ENCODE data around the gene ACTN4.

Gene ACTN4

DNA sequence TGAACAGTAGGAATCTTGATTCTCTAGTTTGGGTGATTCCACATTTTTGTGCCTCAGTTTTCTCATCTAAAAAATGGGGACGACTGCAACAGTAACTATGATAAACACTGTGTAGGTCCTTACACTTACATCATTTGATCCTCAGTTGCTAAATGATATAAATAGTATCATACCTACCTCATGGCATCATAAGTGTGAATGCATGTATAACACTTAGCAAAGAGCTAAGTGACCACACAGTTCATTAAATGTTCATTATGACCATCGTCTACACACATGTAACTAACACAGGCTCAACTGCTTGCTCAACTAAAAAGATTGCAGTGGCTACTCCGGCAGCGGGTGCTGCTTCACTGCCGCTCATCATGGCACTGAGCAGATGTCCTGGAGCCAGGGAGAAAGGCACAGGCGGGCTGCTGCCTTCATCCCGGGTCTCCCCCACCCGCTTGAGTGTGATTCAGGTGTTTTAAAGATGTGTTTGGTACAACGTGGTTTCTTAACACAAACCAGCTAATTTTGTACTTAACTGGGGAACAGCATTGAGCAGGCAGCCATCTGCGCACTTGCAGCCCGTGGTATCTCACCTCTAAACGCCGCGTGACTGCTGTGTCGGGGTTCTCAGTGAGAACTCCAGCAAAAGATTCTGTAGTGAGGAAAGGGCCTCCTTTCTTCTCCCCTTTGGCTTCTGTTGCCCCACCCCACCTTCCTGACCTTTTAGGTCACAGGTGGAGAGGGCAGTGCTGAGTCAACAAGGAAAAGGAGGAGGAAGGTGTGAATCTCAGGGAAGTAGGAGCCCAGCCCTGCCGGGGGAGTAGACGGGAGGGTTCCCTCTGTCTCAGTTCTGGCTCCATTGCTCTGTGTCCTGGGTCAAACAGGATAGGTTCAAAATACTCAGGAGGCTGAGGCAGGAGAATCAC, 11.7 kb upstream of the ACTN4 start:
- DNase-seq (ENCODE audit: low read depth in 2 of 2) = no peak

DNA sequence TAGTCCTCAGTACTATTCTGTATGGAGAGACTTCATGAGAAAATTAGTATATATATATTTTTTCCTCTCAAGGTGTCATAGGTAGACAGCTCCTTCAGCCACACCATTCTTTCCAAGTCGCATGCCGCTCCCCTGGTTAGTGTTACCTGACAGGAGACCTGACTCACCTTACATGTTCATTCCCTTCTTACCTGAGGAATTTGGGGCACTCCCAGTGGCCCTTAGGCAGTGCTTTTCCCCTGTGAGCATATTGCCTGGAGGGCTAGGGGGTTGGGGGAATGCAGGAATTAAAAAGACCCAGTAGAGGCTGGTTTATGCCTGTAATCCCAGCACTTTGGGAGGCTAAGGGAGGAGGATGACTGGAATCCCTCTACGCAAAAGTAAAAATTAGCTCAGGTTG, 9.0 kb upstream of the ACTN4 start:
- DNase-seq (ENCODE audit: low read depth in 2 of 2) = no peak

DNA sequence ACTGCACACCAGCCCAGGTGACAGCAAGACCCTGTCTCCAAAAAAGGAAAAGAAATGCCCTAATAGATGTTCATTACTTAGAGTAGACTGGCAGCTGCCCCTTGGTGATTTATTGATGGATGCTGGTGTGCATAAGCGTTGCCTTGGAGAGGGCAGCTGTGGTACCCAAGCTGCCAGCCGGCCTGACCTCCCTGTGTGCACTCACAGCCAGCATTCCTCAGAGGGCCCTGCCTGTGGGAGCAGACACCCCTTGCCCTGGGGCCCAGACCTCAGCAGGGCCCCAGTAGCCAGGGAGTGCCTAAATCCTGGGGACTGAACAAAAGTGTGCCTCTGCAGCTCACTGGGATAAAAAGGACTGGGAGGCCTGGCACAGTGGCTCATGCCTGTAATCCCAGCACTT, 7.8 kb upstream of the ACTN4 start:
- DNase-seq (ENCODE audit: low read depth in 2 of 2) = no peak

DNA sequence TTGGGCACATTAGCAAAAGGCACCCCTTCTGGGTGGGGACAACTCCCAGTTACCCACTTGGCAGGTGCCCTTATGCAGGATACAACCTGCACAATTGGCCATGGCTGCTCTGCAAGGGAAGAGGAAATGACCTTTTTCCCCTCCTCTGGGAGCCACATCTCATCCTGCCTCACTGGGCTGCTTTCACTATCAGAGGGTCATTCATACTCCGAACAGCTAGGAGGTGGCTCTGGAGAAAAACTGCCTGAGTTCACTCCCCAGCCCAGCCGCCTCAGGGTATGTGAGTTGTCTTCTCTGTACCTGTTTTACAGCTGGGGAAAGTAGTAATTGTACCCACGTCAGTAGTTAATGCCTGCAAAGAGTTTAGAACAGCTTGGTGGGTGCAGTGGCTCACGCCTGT, 7.1 kb upstream of the ACTN4 start:
- DNase-seq (ENCODE audit: low read depth in 2 of 2) = no peak

DNA sequence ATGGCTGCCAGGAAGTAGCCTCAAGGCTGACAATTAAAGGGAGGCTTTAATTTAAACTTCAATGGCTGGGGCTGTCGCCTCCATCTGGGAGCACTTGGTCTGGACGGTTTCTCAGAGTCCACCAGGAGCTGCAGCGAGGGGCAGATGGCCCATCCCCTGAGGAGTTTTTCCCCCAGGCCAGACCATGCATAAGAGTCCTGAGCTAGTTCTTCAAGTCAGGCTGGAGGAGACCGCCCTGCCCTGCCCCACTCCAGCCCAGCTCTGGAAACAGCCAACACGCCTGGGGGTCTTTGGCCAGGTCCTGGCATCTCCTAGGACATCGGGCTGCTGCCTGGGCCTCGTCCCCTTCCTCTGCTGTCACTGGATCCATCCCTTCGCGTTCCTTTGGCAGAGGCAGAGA, 5.3 kb upstream of the ACTN4 start:
- DNase-seq (ENCODE audit: low read depth in 2 of 2) = no peak

DNA sequence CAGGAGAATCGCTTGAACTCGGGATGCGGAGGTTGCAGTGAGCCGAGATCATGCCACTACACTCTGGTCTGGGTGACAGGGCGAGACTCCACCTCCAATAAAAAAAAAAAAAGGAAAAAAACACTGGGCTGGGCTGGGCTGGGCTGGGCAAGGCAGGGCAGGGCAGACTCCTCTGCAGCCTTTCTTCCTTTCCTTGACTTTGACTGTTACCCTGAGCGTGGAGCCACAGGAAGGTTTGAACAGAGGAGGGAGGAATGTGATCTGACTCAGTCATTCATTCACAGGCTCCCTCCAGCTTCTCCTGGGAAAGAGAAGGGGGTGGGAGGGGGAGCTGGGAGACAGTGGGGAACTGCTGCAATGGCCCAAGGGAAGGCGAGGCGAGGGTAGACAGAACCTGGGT, 2.7 kb upstream of the ACTN4 start:
- DNase-seq (ENCODE audit: low read depth in 2 of 2) = no peak

DNA sequence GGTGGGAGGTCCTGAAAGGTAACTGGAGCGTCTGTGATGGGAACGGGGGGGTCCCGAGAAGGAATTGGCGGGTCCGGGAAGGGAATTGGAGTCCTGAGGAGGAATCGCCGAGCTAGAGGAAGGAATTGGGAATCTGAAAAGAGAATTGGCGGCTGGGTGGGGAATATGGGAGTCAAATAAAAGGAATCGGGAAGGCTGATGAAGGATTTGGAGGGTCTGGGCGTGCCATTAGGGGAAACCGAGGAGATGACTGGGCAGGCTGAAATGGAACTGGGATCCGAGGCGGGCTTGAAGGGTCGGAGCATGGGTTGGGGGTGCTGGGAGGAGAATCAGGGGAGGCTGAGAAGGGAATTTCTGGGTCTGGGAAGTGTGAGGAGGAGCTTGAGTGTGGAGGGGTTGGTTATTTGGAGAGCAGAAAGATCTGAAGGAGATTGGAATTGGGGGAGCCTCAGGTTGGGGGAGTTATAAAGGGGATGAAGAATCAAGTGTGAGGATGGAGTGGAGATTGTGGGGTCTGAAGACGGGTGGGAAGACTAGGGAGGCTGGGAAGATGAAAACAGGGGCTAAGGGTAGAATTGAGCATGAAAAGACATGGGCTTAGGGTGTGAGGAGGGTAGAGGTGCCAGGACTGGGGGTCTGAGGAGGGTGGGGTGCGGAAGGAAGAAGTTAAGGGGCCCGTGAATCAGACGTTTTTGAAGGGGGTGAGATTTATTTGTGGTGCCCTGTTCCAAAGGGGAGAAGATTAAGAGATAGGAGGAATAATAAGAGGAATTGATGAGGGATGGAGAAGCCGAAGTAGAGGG, 718 bp downstream of the ACTN4 start:
- no peak for DNase-seq (ENCODE audit: low read depth in 2 of 2)

DNA sequence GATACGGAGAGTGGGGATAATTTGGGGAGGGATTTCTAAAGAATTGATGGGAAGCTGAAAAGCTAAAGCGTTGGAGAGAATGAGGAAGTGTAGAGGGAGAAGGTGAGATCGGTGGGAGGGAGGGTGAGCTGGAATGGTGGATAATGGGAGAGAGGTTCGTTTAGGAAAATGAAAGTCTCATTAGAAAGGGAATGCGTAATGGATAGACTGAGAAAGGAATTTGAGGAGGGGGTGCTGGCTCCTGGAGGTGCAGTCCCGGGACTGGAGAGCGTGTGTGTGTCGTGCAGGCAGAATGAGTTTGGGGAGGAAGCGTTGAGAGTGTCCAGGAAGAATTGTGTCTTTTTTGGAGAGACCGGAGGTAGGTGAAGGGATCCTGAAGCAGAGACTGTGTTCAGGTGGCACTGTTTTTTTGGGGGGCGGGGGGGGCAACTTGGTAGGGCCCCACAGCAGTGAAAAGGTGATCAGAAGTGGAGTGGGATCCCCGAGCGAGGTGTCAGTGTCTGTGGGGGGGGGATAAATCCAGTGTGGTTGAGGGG, 1.4 kb downstream of the ACTN4 start:
- no peak for DNase-seq (ENCODE audit: low read depth in 2 of 2)

DNA sequence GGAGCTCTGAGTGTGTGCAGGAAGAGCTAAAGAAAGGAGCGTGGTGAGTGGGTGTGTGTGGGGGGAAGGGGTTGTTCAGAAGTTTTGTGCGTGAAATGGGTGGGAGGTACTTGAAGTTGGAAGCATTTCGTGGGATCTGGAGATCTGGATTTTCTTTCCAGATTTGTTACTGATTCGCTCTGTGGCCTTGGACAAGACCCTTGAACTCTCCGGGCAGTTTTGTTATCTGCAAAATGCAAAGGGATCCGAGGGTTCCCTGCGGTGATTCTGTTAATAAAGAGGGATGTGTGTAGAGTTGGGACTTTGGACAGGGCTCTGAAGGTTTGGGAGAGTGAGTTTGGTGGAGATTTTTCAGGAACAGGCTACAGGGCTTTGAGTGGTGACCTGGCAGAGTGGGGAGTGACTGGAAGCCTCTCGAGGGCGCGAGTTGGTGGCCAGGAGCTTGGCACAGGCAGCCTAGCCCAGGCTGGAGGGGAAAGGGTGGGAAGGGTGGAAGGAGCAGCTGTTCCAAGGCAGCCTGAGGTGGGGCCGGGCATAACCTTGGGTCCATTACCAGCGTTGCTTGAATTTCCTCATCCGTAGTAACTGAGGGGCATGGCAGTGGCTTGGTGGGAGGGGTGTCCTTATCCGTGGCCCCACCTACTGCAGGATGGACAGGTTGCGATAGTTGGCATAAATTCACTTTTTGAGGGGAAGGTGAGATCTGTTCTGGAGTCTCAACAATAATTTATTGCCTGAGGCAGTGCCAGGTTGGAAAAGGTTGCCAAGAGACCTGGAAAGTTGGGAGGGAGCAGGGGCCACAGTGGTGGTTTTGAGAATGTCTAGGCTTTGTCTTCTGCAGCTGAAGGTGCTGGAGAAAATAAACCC, 2.1 kb downstream of the ACTN4 start:
- no peak for DNase-seq (ENCODE audit: low read depth in 2 of 2)

DNA sequence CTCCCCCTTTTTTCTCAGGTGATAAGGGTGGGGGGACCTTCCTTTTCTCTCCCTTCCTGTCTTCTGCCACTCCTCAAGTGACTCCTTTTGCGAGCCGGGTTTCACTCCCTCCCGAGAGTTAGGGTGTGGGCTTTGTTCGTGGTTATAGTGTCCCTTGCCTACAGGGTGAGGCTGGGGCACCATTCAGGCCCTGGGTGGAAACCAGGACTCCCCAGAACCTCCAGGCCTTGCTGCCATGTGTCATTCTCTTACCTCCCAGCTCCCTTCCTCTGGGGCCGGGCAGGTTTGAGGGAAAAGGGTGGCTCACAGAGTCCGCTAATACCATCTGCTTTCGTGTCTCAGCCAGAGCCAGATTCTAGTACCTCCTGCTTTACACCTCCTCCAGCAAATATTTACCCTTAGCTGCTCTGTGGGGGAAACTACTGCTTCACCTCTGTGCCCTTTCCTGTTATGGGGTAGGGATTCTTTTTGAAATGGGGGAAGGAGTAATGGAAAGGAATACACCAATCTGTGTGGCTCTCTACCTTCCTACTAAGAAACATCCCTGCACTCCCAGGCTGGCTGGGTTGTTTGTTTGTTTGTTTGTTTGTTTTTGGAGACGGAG, 2.8 kb downstream of the ACTN4 start:
- no peak for DNase-seq (ENCODE audit: low read depth in 2 of 2)

DNA sequence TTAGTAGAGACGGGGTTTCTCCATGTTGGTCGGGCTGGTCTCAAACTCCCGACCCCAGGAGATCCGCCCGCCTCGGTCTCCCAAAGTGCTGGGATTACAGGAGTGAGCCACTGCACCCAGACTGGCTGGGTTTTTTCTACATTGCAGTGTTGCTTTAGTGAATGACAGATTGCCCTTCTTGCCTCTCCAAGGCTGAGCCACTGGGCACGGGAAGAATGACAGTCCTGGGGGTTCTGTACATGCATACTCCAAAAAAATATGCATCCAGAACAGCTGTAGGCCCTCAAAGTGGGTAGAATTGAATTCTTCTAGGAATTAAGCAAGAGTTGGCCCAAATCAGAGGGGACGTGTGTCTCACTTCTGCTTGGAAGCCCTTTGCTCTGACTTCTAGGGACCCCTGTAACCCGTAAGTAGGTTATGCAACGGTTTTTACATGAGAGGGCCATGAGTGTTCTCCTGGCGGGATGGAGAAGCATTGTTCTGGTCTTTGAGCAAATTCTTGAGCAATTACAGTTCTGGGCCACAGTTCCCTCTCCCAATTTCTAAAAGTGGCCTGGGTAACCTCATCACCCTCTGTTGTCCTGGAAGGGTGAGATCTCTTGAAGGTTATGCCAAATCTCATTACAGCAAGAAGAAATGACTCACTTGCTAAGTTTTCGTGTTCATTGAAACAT, 3.6 kb downstream of the ACTN4 start:
- no peak for DNase-seq (ENCODE audit: low read depth in 2 of 2)

DNA sequence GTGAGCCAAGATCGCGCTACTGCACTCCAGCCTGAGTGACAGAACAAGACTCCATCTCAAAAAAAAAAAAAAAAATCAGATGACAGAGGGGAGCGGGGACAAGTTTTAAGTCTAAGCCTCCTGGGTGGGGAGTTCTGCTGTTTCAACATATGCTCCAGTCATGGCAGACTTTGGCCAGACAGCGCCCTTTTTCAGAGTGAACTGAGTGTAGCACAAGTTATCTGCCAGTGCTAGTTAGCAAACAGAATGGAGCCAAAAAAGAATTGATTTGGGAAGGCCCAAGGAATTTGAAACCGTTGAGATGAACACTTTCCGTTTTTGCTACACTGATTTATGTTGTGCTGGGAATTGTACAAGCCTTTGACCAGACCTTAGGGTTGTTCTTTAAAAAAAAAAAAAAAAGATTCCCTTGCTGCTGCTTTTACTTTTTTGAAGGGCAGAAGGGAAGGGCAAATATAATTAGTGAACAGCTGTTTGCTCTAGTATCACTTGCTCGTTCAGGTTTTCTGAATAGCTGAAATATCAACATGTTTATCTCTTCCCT, 5.7 kb downstream of the ACTN4 start:
- no peak for DNase-seq (ENCODE audit: low read depth in 2 of 2)

DNA sequence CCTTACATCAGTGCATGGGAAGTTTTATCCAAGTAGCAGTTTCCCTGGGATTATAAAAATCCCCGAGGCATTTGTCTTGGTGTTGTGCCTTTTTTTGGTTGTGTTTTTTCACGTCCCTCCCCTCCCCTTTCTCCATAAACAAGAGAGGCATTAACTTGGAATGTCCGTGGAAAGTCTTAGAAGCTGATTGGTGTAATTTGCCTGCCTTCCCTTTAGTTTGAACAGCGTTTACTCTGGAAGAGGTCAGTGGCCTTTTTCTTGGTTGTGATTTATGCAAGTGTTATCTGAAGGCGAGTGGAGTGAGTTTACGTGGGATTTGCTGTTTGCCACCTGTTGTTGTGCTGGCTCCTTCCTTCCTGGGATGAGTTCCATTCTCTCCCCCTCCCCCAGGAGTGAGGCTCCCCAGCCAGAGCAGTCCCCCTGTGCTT, 7.2 kb downstream of the ACTN4 start:
- no peak for DNase-seq (ENCODE audit: low read depth in 2 of 2)

DNA sequence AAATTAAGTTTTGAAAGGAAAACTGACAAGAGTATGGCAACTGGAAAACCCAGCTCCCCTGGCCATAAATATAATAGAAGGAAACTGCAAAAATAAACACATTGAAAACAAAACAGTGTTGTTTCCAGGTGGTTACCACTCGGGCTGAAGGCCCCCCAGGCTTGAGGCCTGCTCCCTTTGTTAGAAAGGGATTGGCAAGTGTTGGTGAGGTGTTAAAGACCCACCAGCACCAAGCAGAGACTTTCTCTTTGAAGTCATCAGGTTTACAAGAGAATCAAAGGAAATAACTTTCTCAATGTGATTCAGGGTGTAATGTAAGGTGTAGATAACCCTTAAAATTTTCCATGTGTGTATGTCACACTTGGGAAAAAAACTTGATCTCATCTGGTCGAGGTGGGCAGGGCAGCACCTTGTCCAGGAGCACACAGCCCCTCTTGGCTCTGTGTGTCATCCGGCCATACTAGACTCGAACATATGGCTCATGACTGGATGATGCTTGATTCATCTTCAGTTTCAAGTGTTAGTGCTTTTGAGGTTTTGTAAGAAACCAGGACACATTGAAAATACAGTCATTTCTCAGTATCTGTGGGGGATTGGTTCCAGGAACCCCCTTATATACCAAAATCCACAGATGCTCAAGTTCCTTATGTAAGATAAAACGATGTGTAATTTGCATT, 7.8 kb downstream of the ACTN4 start:
- DNase-seq (ENCODE audit: low read depth in 2 of 2) = no peak

DNA sequence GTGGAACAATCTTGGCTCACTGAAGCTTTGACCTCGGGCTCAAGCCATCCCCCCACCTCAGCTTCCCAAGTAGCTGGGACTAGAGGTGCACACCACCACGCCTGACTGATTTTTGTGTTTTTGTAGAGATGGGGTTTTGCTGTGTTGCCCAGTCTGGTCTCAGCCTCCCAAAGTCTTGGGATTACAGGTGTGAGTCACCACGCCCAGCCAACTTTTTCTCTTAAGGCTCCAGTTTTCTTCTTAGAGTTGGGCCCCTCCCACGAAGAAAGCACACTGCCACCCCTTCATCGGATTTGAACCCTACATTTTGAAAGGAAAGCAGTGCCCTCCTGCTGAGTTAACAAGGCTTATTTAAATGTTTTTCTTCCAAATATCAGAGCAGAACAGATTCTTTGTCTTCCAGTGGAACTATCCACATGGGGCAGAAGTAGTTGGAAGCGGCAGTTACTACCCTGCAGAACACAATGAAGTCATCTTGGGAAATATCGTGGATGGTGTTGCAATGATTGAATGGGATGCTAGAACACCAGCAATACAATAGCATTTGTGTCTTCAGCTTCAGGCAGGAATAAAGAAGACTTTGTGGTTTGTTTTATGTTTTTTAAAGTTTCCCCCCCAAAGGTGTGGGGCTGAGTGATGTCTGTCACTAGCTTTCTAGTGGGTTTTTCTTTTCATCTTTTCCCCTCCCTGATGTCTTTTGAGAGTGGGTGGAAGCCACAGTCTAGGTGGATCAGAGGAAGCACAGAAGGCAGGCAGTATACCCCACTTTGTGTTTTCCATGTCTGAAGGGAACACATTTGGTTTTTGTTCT, 8.9 kb downstream of the ACTN4 start:
- no peak for DNase-seq (ENCODE audit: low read depth in 2 of 2)

DNA sequence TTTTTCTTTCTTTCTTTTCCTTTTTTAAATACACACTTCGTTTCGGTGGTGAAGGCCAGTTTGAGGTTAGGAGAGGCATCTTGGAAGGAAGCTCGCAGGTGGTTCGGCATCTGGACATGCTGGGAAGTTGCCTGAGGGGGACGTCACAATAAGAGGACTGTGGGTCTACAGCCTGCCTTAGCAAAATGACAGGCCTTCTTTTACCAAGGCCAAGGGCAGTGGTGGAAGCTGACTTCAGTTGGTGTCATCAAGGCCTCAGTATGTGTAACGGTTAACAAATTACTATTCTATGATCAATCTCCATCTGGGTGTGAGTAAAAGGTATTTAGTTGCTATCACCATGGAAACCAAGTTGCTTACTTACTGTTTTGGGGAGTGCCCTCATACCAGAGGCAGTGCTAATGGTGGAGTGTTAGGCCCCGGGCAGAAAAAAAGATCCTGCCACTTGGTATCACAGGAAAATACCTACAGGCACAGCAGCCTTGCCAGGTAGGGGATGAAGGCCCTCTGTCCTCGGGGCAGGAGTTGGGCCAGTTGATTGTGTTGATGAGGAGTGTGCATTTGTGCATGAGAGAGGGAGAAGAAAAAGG, 10.3 kb downstream of the ACTN4 start:
- no peak for DNase-seq (ENCODE audit: low read depth in 2 of 2)

DNA sequence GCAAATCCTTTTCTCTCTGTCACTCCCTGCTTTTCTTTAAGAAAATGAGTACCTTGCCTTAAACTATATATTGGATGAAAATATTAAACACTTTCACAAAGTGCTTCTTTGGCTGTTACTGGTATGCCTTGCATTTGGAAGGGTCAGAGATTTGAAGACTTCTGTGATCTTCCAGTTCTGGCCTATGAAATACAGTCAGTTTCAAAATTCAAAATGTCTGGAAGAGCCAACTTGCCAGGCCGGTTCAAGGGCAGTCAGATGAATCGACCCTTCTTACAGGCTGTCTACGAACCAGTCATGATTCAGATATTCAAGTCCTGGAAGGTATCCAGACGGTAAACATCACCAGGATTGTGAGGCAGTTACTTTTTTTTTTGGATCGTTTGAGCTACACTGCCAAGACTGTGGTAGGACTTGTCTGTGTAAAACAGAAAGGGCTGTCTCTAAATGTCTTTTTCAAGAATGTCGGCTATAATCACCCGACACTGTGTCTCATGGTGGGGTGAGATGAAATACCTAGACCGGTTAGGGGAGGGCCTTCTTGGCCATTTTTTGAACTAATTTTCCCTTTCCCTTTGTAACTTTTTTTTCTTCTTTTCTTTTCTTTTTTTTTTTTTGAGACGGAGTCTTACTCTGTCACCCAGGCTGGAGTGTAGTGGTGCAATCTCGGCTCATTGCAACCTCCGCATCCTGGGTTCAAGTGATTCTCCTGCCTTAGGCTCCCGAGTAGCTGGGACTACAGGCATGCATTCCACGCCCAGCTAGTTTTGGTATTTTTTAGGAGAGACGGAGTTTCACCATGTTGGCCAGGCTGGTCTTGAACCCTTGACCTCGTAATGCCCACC, 11.2 kb downstream of the ACTN4 start:
- DNase-seq (ENCODE audit: low read depth in 2 of 2) = no peak

DNA sequence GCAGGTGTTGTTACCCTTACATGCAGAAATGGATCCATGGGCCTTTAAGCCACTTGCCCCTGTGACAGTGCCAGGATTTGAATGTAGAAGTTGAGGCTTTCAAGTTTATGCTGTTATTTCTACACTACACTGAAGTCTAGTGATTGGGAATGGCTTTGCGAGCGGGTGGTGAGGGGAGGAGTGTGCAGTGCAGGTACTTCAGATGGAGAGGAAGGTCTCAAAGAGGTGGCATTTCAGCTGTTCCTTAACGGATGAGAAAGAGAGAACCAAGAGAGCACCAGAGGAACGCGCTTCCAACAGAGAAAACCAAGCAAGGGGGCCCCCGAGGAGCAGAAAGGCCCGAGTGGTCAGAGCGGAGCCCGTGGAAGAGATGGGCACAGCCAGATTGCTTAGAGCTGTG, 13.3 kb downstream of the ACTN4 start:
- DNase-seq (ENCODE audit: low read depth in 2 of 2) = no peak

All from stimulated activated CD8-positive, alpha-beta memory T cell treated with anti-CD3 and anti-CD28 coated beads, Interleukin-7, amount 100 ng/mL, for 1 hour (primary cell).